ENCODE results near the gene DACH1.

- TF ChIP-seq, protein P1, sequence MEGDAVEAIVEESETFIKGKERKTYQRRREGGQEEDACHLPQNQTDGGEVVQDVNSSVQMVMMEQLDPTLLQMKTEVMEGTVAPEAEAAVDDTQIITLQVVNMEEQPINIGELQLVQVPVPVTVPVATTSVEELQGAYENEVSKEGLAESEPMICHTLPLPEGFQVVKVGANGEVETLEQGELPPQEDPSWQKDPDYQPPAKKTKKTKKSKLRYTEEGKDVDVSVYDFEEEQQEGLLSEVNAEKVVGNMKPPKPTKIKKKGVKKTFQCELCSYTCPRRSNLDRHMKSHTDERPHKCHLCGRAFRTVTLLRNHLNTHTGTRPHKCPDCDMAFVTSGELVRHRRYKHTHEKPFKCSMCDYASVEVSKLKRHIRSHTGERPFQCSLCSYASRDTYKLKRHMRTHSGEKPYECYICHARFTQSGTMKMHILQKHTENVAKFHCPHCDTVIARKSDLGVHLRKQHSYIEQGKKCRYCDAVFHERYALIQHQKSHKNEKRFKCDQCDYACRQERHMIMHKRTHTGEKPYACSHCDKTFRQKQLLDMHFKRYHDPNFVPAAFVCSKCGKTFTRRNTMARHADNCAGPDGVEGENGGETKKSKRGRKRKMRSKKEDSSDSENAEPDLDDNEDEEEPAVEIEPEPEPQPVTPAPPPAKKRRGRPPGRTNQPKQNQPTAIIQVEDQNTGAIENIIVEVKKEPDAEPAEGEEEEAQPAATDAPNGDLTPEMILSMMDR (IDR thresholded peaks at IDR 0.05) = no peak
- TF ChIP-seq POLR2A (IDR thresholded peaks at IDR 0.05) = no peak
Observed at GRCh38 chr13:71913717-71914116, 46.7 kb upstream of the DACH1 start.
